NCI-H1105 (cell line): ENCODE results near the gene SDK2.

Experiments
- DNase-seq: peaks from one replicate; lab custom pipeline; 2025; lab: John Stamatoyannopoulos, UW

SDK2 gene

DNA sequence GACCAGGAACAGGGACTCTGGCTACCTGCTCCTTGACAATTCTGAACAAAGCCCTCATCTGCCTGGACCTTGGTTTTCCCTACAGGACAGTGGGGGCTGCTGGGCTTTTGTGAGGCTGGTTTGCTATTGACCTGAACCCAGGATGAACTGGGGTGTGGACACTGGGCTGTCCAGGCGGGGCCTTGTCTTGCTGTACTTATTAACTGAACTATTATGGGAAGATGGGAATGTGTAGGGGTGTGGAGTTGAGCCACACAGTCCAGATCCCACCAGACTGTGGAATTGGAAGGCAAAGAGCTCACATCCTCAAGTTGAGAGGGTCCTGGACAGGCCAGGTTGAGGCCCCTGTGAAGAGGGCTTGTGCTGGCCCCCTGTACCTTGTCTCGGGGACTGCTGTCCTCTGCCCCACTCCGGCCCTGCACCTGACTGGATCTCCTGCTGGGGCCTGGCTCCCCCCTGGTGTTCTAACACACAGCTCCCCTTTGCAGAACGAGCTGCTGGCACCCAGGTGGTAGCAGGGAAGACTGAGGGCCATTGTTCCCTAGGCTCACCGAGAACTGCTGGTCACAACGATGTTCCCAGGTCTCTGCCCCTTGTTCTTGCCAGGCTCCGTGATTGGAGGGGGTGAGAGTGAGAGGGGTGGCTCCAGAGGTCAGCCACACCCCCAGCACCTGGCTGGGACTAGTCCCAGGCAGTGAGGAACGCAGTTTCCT lies 280.6 kb downstream of the SDK2 start:
- no peak for DNase-seq

DNA sequence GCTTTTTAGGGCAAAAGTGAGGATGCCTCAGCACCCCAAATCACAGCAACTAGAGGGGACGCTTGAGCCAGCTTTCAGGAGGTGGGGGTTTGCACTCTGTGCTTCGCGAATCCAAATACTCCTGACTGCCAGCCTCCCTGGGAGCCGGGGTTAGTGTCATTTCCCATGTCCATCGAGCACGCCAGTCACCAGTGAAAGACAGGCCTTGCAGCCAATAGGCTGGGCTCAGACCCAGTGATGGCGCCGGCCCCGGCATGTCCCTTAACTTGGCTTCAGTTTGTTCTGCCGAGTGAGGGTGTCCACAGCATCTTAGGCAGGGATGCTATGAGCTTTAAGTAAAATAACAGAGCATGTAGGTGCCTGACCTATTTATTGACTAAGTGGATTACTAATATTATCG lies 281.5 kb downstream of the SDK2 start:
- DNase-seq, result no peak

DNA sequence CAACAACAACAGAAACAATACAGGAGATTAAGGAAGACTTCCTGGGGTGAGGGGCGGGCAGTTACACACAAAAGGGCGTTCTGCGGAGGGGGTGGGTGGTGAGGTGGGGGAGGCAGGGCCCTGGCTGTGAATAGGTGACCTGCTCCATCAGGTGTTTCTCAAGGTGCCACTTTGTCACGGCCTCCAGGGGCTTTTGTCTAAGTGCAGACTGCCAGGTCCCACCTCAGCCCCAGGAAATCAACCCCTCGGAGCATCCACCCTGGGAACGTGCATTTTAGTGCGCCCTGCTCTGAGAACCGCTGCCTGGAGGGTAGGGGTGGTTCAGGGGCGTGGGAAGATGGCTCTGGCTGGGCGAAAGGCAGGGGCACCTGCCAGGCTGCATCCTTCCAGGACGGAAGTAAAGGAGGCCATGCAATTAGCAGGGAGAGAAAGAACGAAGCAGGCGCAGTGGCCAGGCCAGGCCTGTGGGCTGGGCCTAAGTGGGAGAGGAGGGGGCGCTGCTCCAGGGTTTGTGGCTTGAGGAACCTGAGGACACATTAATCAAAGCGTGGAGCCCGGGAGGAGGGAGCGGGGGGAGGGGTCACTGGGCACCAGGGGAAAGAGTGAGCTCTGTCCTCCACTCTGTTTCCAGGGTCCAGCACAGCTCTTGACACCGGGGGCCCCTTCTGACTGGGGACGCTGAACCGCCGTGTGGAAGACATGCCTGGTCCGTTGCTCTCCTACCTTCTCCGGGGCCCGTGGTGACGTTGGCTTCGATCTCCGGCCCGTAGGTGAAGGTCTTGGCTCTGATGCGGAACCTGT lies 283.1 kb downstream of the SDK2 start:
- DNase-seq, result no peak

DNA sequence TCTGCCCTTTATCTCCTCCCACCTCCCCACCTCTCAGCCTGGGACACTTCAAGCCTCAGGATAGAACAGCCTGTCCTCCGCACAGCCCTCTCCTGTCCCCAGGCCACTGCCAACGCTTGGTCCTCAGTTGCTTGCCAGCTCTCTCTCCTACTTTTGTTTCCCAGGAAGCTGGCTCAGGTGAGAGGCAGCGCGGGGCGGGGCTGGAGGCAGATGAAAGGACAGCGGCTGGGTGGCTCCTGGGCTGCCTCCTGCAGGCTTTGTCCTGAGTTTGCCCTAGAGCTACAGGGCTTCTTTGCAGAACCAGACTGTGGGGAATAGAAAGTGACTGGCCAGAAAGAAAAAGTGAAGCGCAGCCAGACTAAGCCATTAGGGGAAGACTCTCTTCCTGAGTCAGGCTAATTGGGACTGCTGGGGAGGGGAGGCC lies 284.2 kb downstream of the SDK2 start:
- no peak for DNase-seq

DNA sequence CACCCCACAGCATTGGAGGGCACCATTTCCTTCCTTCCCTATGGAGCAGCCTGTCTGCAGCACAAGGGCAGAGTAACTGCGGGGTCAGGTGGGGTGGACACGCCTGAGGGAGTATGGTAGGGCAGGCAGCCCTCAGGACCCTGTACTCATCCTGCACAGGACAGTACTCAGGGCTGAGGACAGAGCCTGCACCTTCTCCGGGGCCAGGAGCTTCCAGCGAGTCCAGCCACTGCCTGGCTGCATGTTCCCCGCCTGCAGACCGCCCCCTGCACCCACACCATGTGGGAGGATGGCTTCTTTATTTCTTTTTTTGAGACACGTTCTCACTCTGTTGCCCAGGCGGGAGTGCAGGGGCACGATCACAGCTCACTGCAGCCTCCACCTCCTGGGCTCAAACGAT lies 284.9 kb downstream of the SDK2 start:
- DNase-seq, result no peak

DNA sequence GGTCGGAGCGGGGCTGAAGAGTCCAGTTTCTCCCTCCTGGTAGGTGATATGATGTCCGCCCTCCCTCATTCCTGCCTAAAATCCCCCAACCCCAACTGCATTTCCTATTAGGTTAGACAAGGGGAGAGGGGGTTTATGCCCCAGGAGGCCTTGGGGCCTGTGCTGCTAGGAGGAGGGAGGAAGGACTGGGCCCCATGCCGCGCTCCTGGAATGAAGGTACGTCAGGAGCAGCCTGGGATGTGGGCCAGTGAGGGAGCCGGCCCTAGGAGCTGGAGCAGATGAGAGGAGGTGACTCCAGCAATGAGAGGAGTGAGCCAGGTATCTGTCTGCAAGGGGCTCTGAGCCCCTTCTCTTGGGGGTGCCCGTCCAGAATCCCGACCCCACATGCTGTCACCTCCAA lies 285.6 kb downstream of the SDK2 start:
- no peak for DNase-seq

DNA sequence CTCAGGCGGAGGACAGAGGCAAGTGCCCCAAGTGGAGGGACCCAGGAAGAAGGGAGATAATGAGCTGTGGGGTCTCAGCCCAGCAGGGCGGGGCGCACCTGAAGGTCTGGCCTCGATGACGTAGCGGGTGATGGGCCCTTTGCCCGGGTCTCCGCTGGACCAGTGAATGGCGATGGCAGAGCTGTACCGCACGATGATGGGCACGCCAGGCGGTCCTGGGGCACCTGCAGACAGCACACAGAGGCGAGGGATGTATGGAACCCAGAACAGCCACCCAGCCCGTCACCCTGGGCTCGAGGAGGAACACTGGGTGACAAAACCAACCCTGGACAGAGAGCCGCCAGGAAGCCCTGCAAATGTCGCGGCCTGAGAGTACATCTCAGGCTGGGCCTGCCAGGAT lies 286.3 kb downstream of the SDK2 start:
- no peak for DNase-seq

DNA sequence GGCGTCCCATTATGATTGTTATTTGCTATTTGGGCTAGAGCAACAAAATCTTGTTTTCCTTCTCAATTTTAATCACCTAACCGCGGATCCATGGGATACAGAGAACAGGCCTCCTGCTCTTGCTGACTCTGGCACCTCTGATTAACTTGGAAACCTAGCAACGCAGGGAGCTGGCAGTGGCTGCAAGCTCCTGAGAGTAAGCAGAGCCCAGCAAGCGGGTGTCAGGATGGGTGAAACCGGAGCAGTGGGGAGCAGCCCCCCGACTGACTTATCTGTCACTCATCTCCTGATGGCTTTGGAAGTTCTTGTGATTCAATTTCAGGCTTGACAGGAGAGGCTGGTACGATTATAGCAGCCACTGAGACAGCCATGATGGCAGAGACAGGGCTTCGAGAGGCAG lies 286.9 kb downstream of the SDK2 start:
- DNase-seq, result no peak

DNA sequence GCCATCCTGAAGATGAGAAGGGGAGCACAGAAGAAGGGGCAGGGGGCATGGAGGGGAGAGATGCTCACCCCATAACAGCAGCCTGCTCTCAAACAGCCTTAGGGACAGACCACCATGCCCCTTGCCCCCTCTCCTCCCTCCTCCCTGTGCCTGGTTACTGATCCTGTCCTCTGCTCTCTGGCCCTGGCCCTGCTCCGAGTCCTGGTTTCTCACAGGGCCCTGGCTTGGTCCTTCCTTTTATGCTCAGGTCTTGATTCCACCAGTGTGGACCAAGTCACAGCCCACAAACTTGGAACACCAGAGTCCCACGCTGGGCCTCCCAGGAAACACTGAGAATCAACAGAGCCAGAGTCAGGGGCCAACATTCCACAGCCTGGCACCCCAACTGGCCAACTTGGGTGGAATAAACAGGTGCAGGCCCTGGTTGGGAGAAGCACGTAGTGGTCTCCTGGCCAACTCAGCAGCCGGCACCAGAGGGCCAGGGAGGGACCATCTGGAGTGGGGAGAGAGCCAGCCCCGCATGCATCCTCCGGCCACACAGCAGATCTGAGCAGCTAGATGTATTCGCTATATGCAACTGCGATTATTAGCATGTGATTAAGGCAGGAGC lies 287.6 kb downstream of the SDK2 start:
- no peak for DNase-seq

DNA sequence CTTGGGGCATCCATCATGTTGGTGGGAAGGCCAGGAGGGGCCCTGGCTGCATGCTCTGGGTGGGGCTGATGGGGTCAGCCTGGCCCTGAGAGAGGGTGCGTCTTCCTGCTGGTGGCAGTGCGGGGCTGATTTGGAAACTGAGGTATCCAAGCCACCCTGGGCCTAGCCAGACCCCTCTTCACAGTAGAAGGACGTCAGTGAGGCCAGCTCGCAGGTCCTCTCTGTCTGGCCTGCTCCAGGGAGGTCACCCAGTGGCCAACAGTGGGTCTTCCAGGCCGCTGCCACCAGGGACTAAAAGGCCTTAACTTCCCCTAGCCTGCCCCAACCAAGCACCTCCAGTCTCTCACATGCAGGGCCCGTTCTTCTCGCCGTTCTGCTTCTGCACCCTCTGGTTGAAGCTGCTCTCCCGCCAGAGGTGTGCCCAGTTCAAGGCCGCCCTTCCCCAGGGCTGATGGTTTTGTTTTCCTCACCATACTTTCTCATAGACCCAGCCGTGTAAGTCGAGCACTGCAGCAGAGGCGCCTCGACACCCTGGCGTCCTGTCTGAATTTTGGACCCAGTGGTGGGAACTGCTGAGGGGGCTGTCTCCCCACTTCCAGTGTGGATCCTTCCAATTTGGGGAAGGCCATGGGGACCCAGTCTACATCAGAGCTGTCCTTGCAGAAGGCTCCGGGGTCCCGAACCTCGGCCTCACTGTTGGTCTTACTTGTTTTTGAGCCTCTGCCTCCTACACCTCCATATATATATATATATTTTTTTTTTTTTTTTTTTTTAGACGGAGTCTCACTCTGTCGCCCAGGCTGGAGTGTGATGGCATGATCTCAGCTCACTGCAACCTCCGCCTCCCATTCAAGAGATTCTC lies 289.6 kb downstream of the SDK2 start:
- no peak for DNase-seq

DNA sequence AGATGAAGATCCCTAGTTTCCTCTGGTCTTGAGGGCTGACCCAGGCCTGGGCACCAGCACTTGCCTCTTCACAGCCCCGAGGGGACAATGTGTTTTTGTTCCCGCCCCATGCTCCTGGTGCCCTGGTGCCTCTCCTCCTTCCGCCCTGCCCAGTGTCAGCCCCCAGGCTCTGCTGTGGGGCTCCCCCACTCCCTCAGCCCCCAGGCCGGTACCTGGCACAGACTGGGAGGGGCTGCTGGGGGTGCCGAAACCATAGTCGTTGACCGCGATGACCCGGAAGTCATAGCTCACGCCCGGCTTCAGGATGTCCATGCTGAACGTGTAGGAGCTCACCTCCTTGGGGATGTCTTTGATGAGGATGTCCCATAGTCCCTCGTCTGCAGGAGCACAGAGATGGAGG lies 292.0 kb downstream of the SDK2 start:
- no peak for DNase-seq

DNA sequence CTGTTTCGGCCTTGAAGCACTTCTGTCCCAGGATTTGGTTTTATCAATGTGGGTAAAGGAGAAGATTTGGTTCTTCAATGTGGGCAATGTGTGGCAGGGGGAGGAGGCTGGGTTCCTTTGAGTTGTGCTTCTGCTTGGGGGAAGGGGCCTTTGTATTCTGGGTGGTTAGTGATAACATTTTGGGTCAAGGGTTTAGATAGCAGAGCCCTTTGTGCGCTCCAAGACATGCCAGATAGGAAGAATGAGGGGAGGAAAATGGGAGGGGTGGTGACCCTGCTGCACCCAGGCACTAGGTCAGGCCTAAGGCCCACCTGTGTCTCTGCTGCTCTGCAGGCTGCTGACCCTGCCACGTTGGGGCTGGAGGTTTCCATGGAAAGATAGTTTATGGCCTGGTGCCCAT lies 292.5 kb downstream of the SDK2 start:
- DNase-seq, result no peak

DNA sequence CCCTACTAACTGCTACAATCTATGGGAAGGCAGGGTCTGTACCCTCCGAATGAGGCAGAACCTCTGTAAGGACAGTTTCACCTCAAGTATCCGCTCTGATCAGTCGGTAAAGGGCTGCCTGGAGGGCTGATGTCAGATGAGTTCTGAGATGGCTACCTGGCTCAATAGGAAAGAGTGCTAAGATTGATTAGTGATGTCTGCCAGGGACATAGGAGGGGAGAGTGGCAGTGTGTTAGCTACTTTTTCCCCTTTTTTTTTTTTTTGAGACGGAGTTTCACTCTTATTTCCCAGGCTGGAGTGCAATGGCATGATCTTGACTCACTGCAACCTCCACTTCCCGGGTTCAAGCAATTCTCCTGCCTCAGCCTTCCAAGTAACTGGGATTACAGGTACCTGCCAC lies 293.4 kb downstream of the SDK2 start:
- no peak for DNase-seq

DNA sequence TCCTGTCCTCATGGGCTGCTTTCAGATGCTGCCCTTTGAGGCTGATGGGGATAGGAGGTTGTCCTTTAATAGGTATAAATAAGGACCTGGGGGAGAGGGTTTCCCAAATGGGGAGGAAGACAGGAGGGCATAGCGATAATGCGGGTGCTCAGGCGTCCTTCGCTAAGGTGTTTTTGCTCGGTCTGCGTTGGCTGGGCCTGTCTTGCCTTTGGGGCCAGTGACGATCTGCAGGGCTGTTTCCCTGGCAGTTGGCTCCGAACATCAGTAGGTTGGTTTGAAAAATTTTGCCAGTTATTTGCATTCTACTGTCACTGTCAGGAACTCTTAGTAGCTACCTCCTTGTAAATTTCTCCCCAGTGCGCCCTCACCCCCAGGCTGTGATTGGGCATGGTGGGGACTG lies 294.6 kb downstream of the SDK2 start:
- DNase-seq, result no peak

DNA sequence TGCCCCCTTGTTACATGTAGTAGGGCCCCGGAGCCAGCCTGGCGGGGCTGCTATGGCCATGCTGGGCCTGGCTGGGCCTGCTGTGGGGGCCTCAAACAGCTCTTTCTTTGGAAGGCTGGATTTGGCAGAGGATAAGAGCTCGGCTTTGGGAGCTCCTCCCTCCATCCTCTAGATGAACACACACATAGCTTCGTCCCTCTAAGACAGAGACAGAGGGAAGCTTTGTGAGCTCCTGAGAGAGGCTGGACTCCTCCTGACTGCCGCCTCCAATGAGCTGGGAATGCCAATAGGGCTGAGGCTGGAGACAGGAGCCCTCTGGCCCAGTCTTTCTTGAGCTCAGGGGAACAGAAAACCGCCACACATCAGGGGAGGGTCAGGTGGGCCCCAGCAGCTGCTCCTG lies 295.1 kb downstream of the SDK2 start:
- no peak for DNase-seq

DNA sequence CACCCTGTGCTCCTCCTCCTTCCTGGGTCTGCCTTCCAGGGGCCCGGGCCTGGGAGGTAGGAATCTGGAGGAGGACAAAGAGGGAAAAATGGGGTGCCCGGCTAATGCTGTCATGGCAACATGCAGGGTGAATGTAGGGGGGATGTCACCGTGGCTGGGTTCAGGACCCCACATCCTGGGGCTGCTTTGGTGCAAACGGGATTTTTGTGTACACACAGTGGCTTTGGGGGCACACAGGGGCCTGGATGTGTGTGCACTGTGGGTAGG lies 295.5 kb downstream of the SDK2 start:
- DNase-seq, result no peak

DNA sequence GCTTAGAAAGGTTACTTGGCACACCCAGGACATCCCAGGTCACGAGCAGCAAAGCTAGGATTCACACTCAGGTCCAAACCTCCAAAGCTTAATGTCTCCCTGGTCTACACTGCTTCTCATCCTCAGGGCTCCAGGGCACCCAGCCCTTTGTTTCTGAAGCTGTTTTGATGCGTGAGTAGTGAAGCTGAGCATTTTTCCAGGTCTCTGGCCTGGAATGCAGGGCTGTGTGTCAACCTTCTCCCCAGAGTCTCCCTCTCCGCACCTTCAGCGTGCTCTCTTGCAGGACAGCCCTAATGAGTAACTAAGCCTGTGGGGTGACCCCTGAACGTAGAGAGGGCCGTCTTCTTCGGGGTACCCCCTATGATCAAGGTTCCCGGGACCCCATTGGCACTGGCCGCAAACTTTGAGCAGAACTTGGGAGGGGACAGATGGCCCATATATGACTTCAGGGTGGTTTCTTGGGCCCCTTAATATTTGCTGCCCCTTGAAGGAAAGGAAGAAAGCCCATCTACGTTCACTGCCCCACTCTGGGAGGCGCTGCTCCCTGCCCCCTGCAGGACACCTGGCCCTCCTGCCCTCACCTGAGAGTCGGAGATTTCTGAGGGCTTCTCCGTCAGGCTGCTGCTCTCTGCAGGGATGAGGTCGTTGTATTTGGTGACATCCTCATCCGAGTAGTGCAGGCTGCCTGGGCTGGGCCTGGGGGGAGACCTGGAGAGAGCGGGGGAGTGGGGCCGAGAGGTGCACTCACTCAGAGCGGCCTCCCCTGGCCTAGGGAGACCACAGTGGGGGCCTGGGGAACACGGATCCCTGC lies 296.0 kb downstream of the SDK2 start:
- DNase-seq, result no peak

DNA sequence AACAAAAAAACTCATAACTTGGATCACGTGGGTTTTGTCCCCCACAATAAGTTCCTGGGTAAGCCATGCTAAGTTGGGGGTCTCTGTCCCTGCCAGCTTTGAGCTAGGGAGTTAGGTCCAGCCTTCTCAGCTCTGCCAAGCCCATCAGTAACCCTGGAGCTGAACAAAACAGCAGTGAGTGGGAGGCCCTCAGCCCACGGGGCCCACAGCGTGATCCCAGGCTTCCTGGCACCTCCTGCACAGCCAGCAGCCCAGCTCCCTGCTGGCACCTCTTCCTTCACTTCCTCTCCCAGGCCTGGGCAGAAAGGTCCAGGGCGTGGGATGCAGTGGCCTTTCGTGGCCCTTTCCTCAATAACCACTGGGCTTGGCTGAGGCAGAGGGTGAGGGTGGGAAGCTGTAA lies 296.9 kb downstream of the SDK2 start:
- no peak for DNase-seq

DNA sequence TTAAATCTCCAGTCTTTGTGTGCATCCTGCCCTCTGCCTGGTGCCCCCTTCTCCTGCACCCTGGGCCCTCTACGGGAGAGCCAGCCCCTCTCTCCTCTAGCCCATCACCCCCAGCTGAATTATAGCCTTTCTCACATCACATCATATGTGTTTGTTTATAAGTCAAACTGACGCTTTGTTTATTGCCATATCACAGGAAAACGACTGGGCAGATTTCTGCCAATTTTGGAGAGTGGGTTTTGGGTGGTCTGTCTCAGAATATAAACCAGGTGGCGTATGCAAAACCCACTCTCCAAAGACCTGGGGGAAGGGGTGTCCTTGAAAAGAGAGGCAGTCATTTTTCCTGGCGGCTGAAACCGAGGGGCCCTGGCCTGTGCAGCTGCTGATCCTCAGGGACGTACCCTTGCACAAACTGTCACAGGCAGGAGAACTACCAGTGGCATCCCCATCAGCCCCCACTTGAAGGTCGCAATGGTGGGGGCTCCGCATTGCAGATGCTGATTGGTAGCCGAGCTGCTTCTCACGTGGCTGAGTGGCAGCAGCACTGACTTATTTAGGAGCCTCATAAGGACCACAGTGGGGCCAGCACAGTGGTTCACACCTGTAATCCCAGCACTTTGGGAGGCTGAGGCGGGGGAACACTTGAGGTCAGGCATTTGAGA lies 297.6 kb downstream of the SDK2 start:
- no peak for DNase-seq

DNA sequence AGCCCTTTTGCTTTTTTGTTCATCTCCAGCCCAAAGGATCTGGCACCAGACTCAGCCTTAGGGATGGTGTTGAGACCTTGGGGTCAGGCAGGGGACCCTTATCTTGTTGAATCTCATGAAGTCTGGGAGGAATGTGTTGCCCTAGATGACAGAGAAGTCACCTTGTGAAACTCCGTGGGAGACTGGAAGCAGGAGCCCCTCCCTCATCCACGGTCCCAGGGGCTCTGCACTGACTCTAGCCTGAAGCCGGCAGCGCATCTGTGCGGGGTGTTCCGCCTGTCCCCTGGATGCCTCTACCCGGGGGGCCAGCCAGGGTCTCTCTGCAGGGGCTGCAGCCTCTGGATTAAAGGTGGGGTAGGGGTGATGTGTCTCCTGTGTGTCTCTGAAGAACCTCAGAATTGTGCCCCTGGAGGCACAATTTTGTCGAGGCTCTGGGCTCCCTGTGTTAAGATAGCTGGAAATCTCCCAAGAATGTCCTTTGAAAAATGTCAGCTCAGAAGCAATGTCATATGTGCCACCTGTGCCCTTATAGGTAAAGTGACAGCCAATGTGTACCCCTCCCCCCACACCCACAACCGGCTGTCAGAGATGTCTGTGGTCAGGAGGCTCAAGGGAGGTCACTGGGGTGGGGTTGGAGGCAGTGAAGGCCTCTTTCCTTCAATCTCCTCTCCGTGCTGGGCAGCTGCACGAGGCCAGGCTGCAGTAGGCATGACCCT lies 300.3 kb downstream of the SDK2 start:
- no peak for DNase-seq
